GM12892 (cell line): Measurements from ENCODE around the gene REEP3.

Experiments
- POLR2A ChIP-seq: IDR thresholded peaks from 2 replicates; pipeline ENCODE4 v1.6.1; 2011; ENCODE audit warnings: low read depth, low read length, control low read depth
- POLR2AphosphoS5 ChIP-seq: IDR thresholded peaks from 2 replicates; pipeline ENCODE4 v1.6.1; 2011; ENCODE audit warnings: low read depth, low read length, control low read depth
- TAF1 ChIP-seq: IDR thresholded peaks from 2 replicates; pipeline ENCODE4 v1.6.1; 2011; ENCODE audit warnings: low read depth, mild to moderate bottlenecking, control low read depth, low read length, borderline replicate concordance

GRCh38 chr10:63522277-63522687 is 1.1 kb downstream of the REEP3 start:
- TF ChIP-seq POLR2A (no peak), TAF1 (no peak), POLR2AphosphoS5 (no peak)
